ENCODE measurements around the gene MUSK.

- no peak for TF ChIP-seq BHLHE40 (IDR thresholded peaks at IDR 0.05; ENCODE audit: borderline replicate concordance)
- no peak for TF ChIP-seq SP1 (IDR thresholded peaks at IDR 0.05)
Measured at GRCh38 chr9:110763568-110763967, 95.0 kb downstream of the MUSK start.

Data from HEK293T (cell line).